Endothelial cell of umbilical vein (primary cell): ENCODE data around the gene GTSE1. TPM values are rescaled to one million over a fixed set of nuclear protein-coding genes. Genes with fewer than 3 reads are reported as not detected.

Experiments used
- BruUV-seq: library from RNA; stranded (reverse); fragments of 400-500 nt; replicated peaks from 2 replicates; lab custom pipeline; 2021; lab: Mats Ljungman, UMichigan
- CTCF ChIA-PET: fragments of 300-600, 350-600 bp; sonication (Branson Sonifier 250); formaldehyde crosslinking; loops from one replicate; lab custom pipeline; 2021; ENCODE audit warnings: antibody characterized with exemption, inconsistent platforms; lab: Charles Lee
- POLR2A ChIA-PET: fragments of 300-600, 350-600 bp; sonication (Branson Sonifier 250); formaldehyde crosslinking; loops from one replicate; lab custom pipeline; 2021; ENCODE audit warnings: antibody characterized with exemption, inconsistent platforms; lab: Charles Lee
- DNase-seq: peaks from one replicate; pipeline ENCODE4 v3.0.0-alpha.2; 2011; ENCODE audit warnings: low read depth, low spot score
- FAIRE-seq: peaks from 2 replicates; lab custom pipeline; 2011; peaks lifted over from hg19 to GRCh38; lab: Jason Lieb, UNC
- H2AFZ ChIP-seq: 2 replicates; pipeline ENCODE4 v1.6.0; 2012; ENCODE audit warnings: low read depth, low read length, control low read depth, inconsistent platforms
- H3K27ac ChIP-seq: 2 replicates; pipeline ENCODE4 v1.5.1; 2011; ENCODE audit warnings: low read depth, mild to moderate bottlenecking, control low read depth, low read length, moderate library complexity; ENCODE audit not compliant: insufficient read depth
- H3K27me3 ChIP-seq, 2 experiments: 2 replicates each; pipeline versions ENCODE4 v1.6.0 to v1.6.1; 2011; ENCODE audit warnings: low read length in 2 of 2, mixed read lengths in 1 of 2; ENCODE audit not compliant: control insufficient read depth in 2 of 2, insufficient read depth in 2 of 2
- H3K36me3 ChIP-seq, 2 experiments: 2 replicates in 1 of 2; 3 replicates in 1 of 2; pipeline ENCODE4 v1.5.1; 2011; ENCODE audit warnings: low read length in 2 of 2, mild to moderate bottlenecking in 1 of 2, moderate library complexity in 1 of 2; ENCODE audit not compliant: control insufficient read depth in 2 of 2, insufficient read depth in 2 of 2; ENCODE audit errors: extremely low read depth in 1 of 2
- H3K4me1 ChIP-seq: 3 replicates; pipeline ENCODE4 v1.5.1; 2011; ENCODE audit warnings: mild to moderate bottlenecking, low read length; ENCODE audit not compliant: control insufficient read depth, insufficient read depth; ENCODE audit errors: extremely low read depth
- H3K4me2 ChIP-seq: 2 replicates; pipeline ENCODE4 v1.6.1; 2011; ENCODE audit warnings: low read length, control low read depth, mixed read lengths; ENCODE audit not compliant: insufficient read depth
- H3K4me3 ChIP-seq, 3 experiments: fragments of 200-600 bp in 1 of 3; sonication (generic), shearing (Covaris generic) in 1 of 3; replicated peaks in 1 of 3; 2 replicates each; pipeline ENCODE4 v1.5.1; 2011 to 2016; ENCODE audit warnings: control low read depth in 3 of 3, low read length in 3 of 3, mild to moderate bottlenecking in 2 of 3, inconsistent platforms in 1 of 3, low read depth in 1 of 3, moderate library complexity in 1 of 3; ENCODE audit not compliant: insufficient read depth in 1 of 3
- H3K79me2 ChIP-seq: 2 replicates; pipeline ENCODE4 v1.6.0; 2012; ENCODE audit warnings: low read length, inconsistent platforms; ENCODE audit not compliant: control insufficient read depth, insufficient read depth
- H3K9ac ChIP-seq: replicated peaks from 2 replicates; pipeline ENCODE3; 2011; ENCODE audit warnings: low read length, control low read depth; ENCODE audit not compliant: insufficient read depth; ENCODE audit errors: extremely low read depth
- H3K9me1 ChIP-seq: replicated peaks from 3 replicates; pipeline ENCODE4 v1.6.0; 2011; ENCODE audit warnings: mild to moderate bottlenecking, low read length; ENCODE audit not compliant: control insufficient read depth, insufficient read depth; ENCODE audit errors: extremely low read depth
- H3K9me3 ChIP-seq: replicated peaks from 2 replicates; pipeline ENCODE4 v1.5.1; 2012; ENCODE audit warnings: low read length, inconsistent platforms; ENCODE audit not compliant: control insufficient read depth, insufficient read depth
- H4K20me1 ChIP-seq: replicated peaks from 2 replicates; pipeline ENCODE3; 2011; ENCODE audit warnings: mild to moderate bottlenecking, low read length; ENCODE audit not compliant: control insufficient read depth, insufficient read depth; ENCODE audit errors: extremely low read depth
- CTCF ChIP-seq, 2 donors: IDR thresholded peaks; 1 replicate in 1 of 2; 2 replicates in 1 of 2; pipeline ENCODE4 v1.5.1; 2011; ENCODE audit warnings: low read length in 2 of 2, mild to moderate bottlenecking in 2 of 2, moderate library complexity in 2 of 2, control low read depth in 1 of 2, inconsistent platforms in 1 of 2, low read depth in 1 of 2; ENCODE audit not compliant: insufficient read depth in 1 of 2; ENCODE audit errors: extremely low read depth in 1 of 2
- EZH2 ChIP-seq: IDR thresholded peaks from 2 replicates; pipeline ENCODE4 v1.6.1; 2012; ENCODE audit warnings: borderline replicate concordance, low read depth, mild to moderate bottlenecking, moderate library complexity, low read length, inconsistent platforms; ENCODE audit not compliant: severe bottlenecking
- FOS ChIP-seq: IDR thresholded peaks from 2 replicates; pipeline ENCODE4 v1.6.1; 2011; ENCODE audit warnings: mild to moderate bottlenecking, low read length, moderate library complexity, borderline replicate concordance; ENCODE audit not compliant: insufficient read depth
- GATA2 ChIP-seq: IDR thresholded peaks from 2 replicates; pipeline ENCODE4 v1.7.0; 2011; ENCODE audit warnings: low read depth, mild to moderate bottlenecking, moderate library complexity, mixed read lengths, low read length; ENCODE audit not compliant: insufficient read length, insufficient read depth
- JUN ChIP-seq: IDR thresholded peaks from 2 replicates; pipeline ENCODE4 v1.6.1; 2011; ENCODE audit warnings: borderline replicate concordance, low read depth; ENCODE audit not compliant: insufficient read length, insufficient read depth
- MAX ChIP-seq: IDR thresholded peaks from 2 replicates; pipeline ENCODE4 v1.6.1; 2011; ENCODE audit not compliant: insufficient read depth, insufficient read length
- MYC ChIP-seq: IDR thresholded peaks from one replicate; pipeline ENCODE4 v1.6.1; 2011; ENCODE audit warnings: mild to moderate bottlenecking, low read depth, low read length
- POLR2A ChIP-seq: IDR thresholded peaks from 2 replicates; pipeline ENCODE4 v1.6.1; 2012; ENCODE audit warnings: low read depth, mild to moderate bottlenecking, control low read depth, low read length
- POLR2AphosphoS5 ChIP-seq: IDR thresholded peaks from 2 replicates; pipeline ENCODE4 v1.6.1; 2012; ENCODE audit warnings: low read depth, mild to moderate bottlenecking, control low read depth, low read length, moderate library complexity; ENCODE audit not compliant: insufficient read depth
- dilution Hi-C: fragments of 300-500 bp; cut with MboI; formaldehyde crosslinking; loops from one replicate; pipeline ENCODE4 v1.15.0; 2019; ENCODE audit warnings: low sequenced_read_pairs; ENCODE audit not compliant: extremely low pct_ligation_motif_present
- intact Hi-C: fragments of 100-400 bp; cut with micrococcal nuclease; formaldehyde crosslinking; loops from one replicate; pipeline ENCODE4 v1.10.0; 2022
- polyA plus RNA-seq, 4 experiments: library from polyadenylated mRNA; depleted of rRNA in 3 of 4; stranded (reverse) in 3 of 4; unstranded in 1 of 4; fragments of >200 nt; gene quantifications; 2 replicates each; pipeline versions ENCODE4 v1.2.1 to v1.2.3, GENCODE V29; 2011 to 2012; ENCODE audit warnings: missing spikeins in 1 of 4
- total RNA-seq: library from RNA; stranded (reverse); gene quantifications from 2 replicates; pipeline ENCODE4 v1.2.3, GENCODE V29; 2021

GTSE1 gene
- total and polyA plus RNA-seq, 2 donors (not counting 3 experiments of a cell fraction or from before 2014, with no cell fraction given): 25.9 to 57.2 TPM

- Histone ChIP-seq H3K79me2 (no peaks in the 10 kb centered on the region), H3K27ac (no peak overlapping the region), H3K4me1 (no peaks in the 10 kb centered on the region), H3K36me3 (peaks cover 14 to 48% of the 10 kb centered on the region in 2 experiments), H3K4me2 (no peak overlapping the region), H3K4me3 (no peak overlapping the region), H3K9me1 (no peaks in the 10 kb centered on the region), H3K9me3 (no peaks in the 10 kb centered on the region), H3K9ac (no peak overlapping the region), H4K20me1 (no peaks in the 10 kb centered on the region), H2AFZ (no peak overlapping the region), H3K27me3 (no peaks in the 10 kb centered on the region)
- intact Hi-C loops: no loop called here
- CTCF ChIA-PET: interaction anchor here (1.3 kb wide), 2 partner anchors 15 to 26 kb away, joined by 3 to 5 read pairs; partner anchors contain the start of gene CDPF1
- POLR2A ChIA-PET: no interaction called here
- no peak for TF ChIP-seq JUN
- TF ChIP-seq CTCF (IDR thresholded peaks at IDR 0.05; ENCODE audit: extremely low read depth in 1 of 2, insufficient read depth in 1 of 2, low read depth in 1 of 2, low read length in 2 of 2): no peak
- TF ChIP-seq MAX: no peak
- TF ChIP-seq FOS: no peak
- TF ChIP-seq POLR2AphosphoS5: no peak
- no peak for TF ChIP-seq MYC
- no peak for TF ChIP-seq GATA2
- TF ChIP-seq POLR2A: no peak
- TF ChIP-seq EZH2: no peak
- no TSS peak for BruUV-seq
- FAIRE-seq: no peak
- DNase-seq: no peak
- dilution Hi-C loops: no loop called here
Observed at GRCh38 chr22:46276563-46276962, 20.1 kb upstream of the GTSE1 start.
